Hepatocyte (in vitro differentiated cells): Measurements from ENCODE around the gene NKAIN1.

Source experiments
- EZH2 ChIP-seq: fragments of 200-600 bp; sonication (generic); IDR thresholded peaks from 2 replicates; pipeline ENCODE4 v1.6.1; 2016; ENCODE audit warnings: antibody characterized with exemption, mild to moderate bottlenecking, borderline replicate concordance
- TF ChIP-seq, protein P1 (sequence below): fragments of 200-600 bp; sonication (generic); IDR thresholded peaks from 2 replicates; pipeline ENCODE4 v1.5.1; 2016; ENCODE audit warnings: antibody characterized with exemption, mild to moderate bottlenecking; ENCODE audit not compliant: poor library complexity

GRCh38 chr1:31189696-31190674 is 49.7 kb downstream of the NKAIN1 start:
- TF ChIP-seq, protein P1, sequence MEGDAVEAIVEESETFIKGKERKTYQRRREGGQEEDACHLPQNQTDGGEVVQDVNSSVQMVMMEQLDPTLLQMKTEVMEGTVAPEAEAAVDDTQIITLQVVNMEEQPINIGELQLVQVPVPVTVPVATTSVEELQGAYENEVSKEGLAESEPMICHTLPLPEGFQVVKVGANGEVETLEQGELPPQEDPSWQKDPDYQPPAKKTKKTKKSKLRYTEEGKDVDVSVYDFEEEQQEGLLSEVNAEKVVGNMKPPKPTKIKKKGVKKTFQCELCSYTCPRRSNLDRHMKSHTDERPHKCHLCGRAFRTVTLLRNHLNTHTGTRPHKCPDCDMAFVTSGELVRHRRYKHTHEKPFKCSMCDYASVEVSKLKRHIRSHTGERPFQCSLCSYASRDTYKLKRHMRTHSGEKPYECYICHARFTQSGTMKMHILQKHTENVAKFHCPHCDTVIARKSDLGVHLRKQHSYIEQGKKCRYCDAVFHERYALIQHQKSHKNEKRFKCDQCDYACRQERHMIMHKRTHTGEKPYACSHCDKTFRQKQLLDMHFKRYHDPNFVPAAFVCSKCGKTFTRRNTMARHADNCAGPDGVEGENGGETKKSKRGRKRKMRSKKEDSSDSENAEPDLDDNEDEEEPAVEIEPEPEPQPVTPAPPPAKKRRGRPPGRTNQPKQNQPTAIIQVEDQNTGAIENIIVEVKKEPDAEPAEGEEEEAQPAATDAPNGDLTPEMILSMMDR, result no peak
- no peak for TF ChIP-seq EZH2
